Gastrocnemius medialis (tissue), 4 donors: ENCODE results near the gene NUP43. TPM values are rescaled to one million over a fixed set of nuclear protein-coding genes. Genes with fewer than 3 reads are reported as not detected.

Source experiments
- ATAC-seq, 2 donors: fragments of 150-250 bp; one replicate each; pipeline ENCODE4 v1.9.1; 2016
- DNase-seq, 2 donors: peaks; one replicate each; pipeline ENCODE4 v3.0.0-alpha.2; 2019
- H3K27ac ChIP-seq, 4 donors: fragments of 200-600 bp; sonication (generic); 1 replicate in 1 of 4; 2 replicates in 3 of 4; pipeline ENCODE4 v1.5.1; 2016 to 2018; ENCODE audit warnings: mild to moderate bottlenecking in 2 of 4, moderate library complexity in 1 of 4
- H3K27me3 ChIP-seq, 3 donors: fragments of 200-600 bp; sonication (generic) in 2 of 3; 1 replicate in 1 of 3; 2 replicates in 2 of 3; pipeline versions ENCODE4 v1.5.1 to v1.6.0; 2016 to 2019; ENCODE audit warnings: mild to moderate bottlenecking in 1 of 3, moderate library complexity in 1 of 3
- H3K36me3 ChIP-seq, 2 donors: fragments of 200-600 bp; sonication (generic) in 1 of 2; one replicate each; pipeline ENCODE4 v1.5.1; 2017 to 2018
- H3K4me1 ChIP-seq, 2 donors: fragments of 200-600 bp; sonication (generic) in 1 of 2; one replicate each; pipeline ENCODE4 v1.5.1; 2016 to 2017; ENCODE audit warnings: mild to moderate bottlenecking in 2 of 2
- H3K4me3 ChIP-seq, 4 donors: fragments of 200-600 bp; sonication (generic) in 3 of 4; 1 replicate in 1 of 4; 2 replicates in 3 of 4; pipeline ENCODE4 v1.5.1; 2016 to 2019; ENCODE audit warnings: mild to moderate bottlenecking in 2 of 4
- H3K9me3 ChIP-seq, 3 donors: fragments of 200-600 bp; sonication (generic) in 2 of 3; 1 replicate in 1 of 3; 2 replicates in 2 of 3; pipeline ENCODE4 v1.5.1; 2016 to 2019
- CTCF ChIP-seq, 5 experiments: fragments of 450-650 bp in 3 of 5; fragments of 200-600 bp in 2 of 5; sonication (generic) in 2 of 5; IDR thresholded peaks in 4 of 5; conservative IDR thresholded peaks in 1 of 5; 1 replicate in 4 of 5; 2 replicates in 1 of 5; pipeline ENCODE4 v1.5.1; 2016 to 2019; ENCODE audit warnings: antibody characterized with exemption in 5 of 5, mild to moderate bottlenecking in 3 of 5, moderate library complexity in 3 of 5
- POLR2A ChIP-seq, 2 donors: fragments of 450-650 bp; IDR thresholded peaks; one replicate each; pipeline ENCODE4 v1.6.1; 2017; ENCODE audit warnings: antibody characterized with exemption in 2 of 2, mild to moderate bottlenecking in 2 of 2, moderate library complexity in 2 of 2
- in situ Hi-C, 4 donors: fragments of 200-750 bp; cut with MboI; loops; one replicate each; pipeline versions ENCODE4 v1.15.0 to v1.8.0; 2017; ENCODE audit warnings: low sequenced_read_pairs in 4 of 4
- intact Hi-C: fragments of 100-400 bp; cut with DNase I; formaldehyde crosslinking; loops from one replicate; pipeline ENCODE4 v1.15.1; 2023; ENCODE audit warnings: low total_unique reads
- total RNA-seq, 4 donors: library from RNA; depleted of rRNA; stranded (reverse); fragments of >200 nt; gene quantifications; one replicate each; pipeline versions ENCODE4 v1.1.0 to v1.2.3, GENCODE V29; 2016

Gene NUP43
- 10 to 100 TPM; 15.0 to 42.0 (median 16.7) TPM for total RNA-seq

- in situ Hi-C loops (no loop called here), intact Hi-C loops (loop anchor here (2.0 to 5.0 kb wide), 2 partner anchors 28 to 179 kb away; partner anchors contain the start of genes GINM1 and LATS1)
- ATAC-seq (peak; percentile 48 to 67), DNase-seq (peak; percentile 84 to 93)
- peak within 1 kb of the TSS; percentile 66 to 93 (median 72) for H3K4me3 ChIP-seq
- no peaks in the 10 kb centered on the region for H3K9me3 ChIP-seq
- H3K27me3 ChIP-seq = no peaks in the 10 kb centered on the region
- peak within 1 kb of the TSS; percentile 74 to 86 (median 80) for H3K27ac ChIP-seq
- peaks cover 16 to 24% of the 10 kb centered on the region in 2 donors for H3K4me1 ChIP-seq
- H3K36me3 ChIP-seq = peaks cover 0 to 22% of the 10 kb centered on the region in 2 donors
- peak in 1 of 2 donors; percentile 14 for TF ChIP-seq POLR2A (IDR thresholded peaks at IDR 0.05)
- peak; percentile 70 to 82 (median 77) for TF ChIP-seq CTCF (IDR thresholded peaks at IDR 0.05 in 4 of 5, conservative IDR thresholded peaks at IDR 0.05 in 1 of 5)
Measured at GRCh38 chr6:149746147-149746946, at the start of gene NUP43. NUP43 (minus strand) TSS chr6:149746529; CDS start chr6:149746495, 34 bp downstream.

DNA sequence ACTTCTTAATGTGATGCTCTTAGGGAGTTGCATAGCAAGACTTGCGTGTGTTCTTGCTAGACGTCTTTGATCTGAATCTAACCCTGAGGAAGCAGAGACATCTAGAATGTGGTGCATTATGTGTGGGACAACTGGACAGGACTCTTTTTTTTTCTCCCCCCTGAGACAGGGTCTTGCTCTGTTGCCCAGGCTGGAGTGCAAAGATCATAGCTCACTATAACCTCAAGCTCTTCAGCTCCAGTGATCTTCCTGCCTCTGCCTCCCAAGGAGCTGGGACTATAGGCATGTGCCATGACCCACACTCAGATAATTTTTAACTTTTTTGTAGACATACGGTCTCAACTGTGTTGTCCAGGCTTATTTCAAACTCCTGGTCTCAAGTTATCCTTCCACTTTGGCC is 37.2 kb upstream of the NUP43 start:
- in situ Hi-C loops = no loop called here
- Histone ChIP-seq H3K4me3 (no peak overlapping the region), H3K9me3 (no peaks in the 10 kb centered on the region), H3K36me3 (no peaks in the 10 kb centered on the region), H3K27me3 (no peaks in the 10 kb centered on the region), H3K4me1 (no peaks in the 10 kb centered on the region), H3K27ac (no peak overlapping the region)
- TF ChIP-seq CTCF (IDR thresholded peaks at IDR 0.05 in 4 of 5, conservative IDR thresholded peaks at IDR 0.05 in 1 of 5) = no peak
- no peak for TF ChIP-seq POLR2A (IDR thresholded peaks at IDR 0.05)
- intact Hi-C loops = no loop called here
- ATAC-seq (no peak), DNase-seq (no peak)

GRCh38 chr6:149782337-149782736 is 36.0 kb upstream of the NUP43 start:
- no peaks in the 10 kb centered on the region for H3K9me3 ChIP-seq
- H3K4me3 ChIP-seq = no peak overlapping the region
- no peak overlapping the region for H3K27ac ChIP-seq
- DNase-seq (no peak), ATAC-seq (no peak)
- intact Hi-C loops (no loop called here), in situ Hi-C loops (no loop called here)
- TF ChIP-seq POLR2A (IDR thresholded peaks at IDR 0.05) = no peak
- TF ChIP-seq CTCF (IDR thresholded peaks at IDR 0.05 in 4 of 5, conservative IDR thresholded peaks at IDR 0.05 in 1 of 5) = no peak
- H3K36me3 ChIP-seq = no peaks in the 10 kb centered on the region
- H3K4me1 ChIP-seq = no peaks in the 10 kb centered on the region
- no peaks in the 10 kb centered on the region for H3K27me3 ChIP-seq

- no peak for TF ChIP-seq POLR2A (IDR thresholded peaks at IDR 0.05)
- DNase-seq (no peak), ATAC-seq (no peak)
- no peaks in the 10 kb centered on the region for H3K9me3 ChIP-seq
- no peak overlapping the region for H3K27ac ChIP-seq
- H3K36me3 ChIP-seq = no peaks in the 10 kb centered on the region
- in situ Hi-C loops = no loop called here
- no peaks in the 10 kb centered on the region for H3K27me3 ChIP-seq
- no peaks in the 10 kb centered on the region for H3K4me1 ChIP-seq
- intact Hi-C loops = no loop called here
- H3K4me3 ChIP-seq = no peak overlapping the region
Measured at GRCh38 chr6:149781715-149782114, 35.4 kb upstream of the NUP43 start.

GRCh38 chr6:149779644-149779963 is 33.3 kb upstream of the NUP43 start:
- no peak for ATAC-seq
- no peak overlapping the region for H3K27ac ChIP-seq
- H3K9me3 ChIP-seq = no peaks in the 10 kb centered on the region
- no peaks in the 10 kb centered on the region for H3K27me3 ChIP-seq
- H3K36me3 ChIP-seq = peaks cover 0 to 9% of the 10 kb centered on the region in 2 donors
- H3K4me1 ChIP-seq = no peaks in the 10 kb centered on the region
- DNase-seq = no peak
- TF ChIP-seq POLR2A (IDR thresholded peaks at IDR 0.05) (no peak), CTCF (IDR thresholded peaks at IDR 0.05 in 4 of 5, conservative IDR thresholded peaks at IDR 0.05 in 1 of 5) (no peak)
- in situ Hi-C loops = no loop called here
- H3K4me3 ChIP-seq = no peak overlapping the region
- intact Hi-C loops = no loop called here
